Endodermal cell (in vitro differentiated cells): ENCODE results near the gene GATAD2A. TPM values are rescaled to one million over a fixed set of nuclear protein-coding genes. Genes with fewer than 3 reads are reported as not detected.

Experiments
- DNase-seq: peaks from one replicate; pipeline ENCODE4 v3.0.0-alpha.2; 2017
- H3K27ac ChIP-seq: 2 replicates; pipeline ENCODE4 v1.5.1; 2013; ENCODE audit warnings: mild to moderate bottlenecking, low read depth, low read length, moderate library complexity
- H3K27me3 ChIP-seq: 2 replicates; pipeline ENCODE4 v1.6.1; 2013; ENCODE audit warnings: mild to moderate bottlenecking, low read length, moderate library complexity; ENCODE audit not compliant: insufficient read depth, control insufficient read depth, poor library complexity, severe bottlenecking
- H3K36me3 ChIP-seq: 2 replicates; pipeline ENCODE4 v1.7.0; 2013; ENCODE audit warnings: mild to moderate bottlenecking, low read length, moderate library complexity; ENCODE audit not compliant: control insufficient read depth, insufficient read depth
- H3K4me1 ChIP-seq: one replicate; pipeline ENCODE4 v1.7.0; 2013; ENCODE audit warnings: low read length; ENCODE audit not compliant: control insufficient read depth, insufficient read depth
- H3K4me3 ChIP-seq: 2 replicates; pipeline ENCODE4 v1.5.1; 2013; ENCODE audit warnings: mild to moderate bottlenecking, low read length, moderate library complexity
- H3K9ac ChIP-seq: 2 replicates; pipeline ENCODE4 v1.6.1; 2013; ENCODE audit warnings: mild to moderate bottlenecking, low read length, moderate library complexity; ENCODE audit not compliant: poor library complexity, severe bottlenecking; ENCODE audit errors: extremely low read depth
- H3K9me3 ChIP-seq: 2 replicates; pipeline ENCODE4 v1.6.1; 2013; ENCODE audit warnings: mild to moderate bottlenecking, low read length, moderate library complexity; ENCODE audit not compliant: control insufficient read depth
- H3K27ac Mint-ChIP-seq: 2 replicates; pipeline ENCODE4 v1.8.0; 2020; ENCODE audit warnings: mixed read lengths
- H3K27me3 Mint-ChIP-seq: 2 replicates; pipeline ENCODE4 v1.8.0; 2021; ENCODE audit warnings: mild to moderate bottlenecking, mixed read lengths; ENCODE audit not compliant: insufficient read depth
- H3K36me3 Mint-ChIP-seq: 2 replicates; pipeline ENCODE4 v1.8.0; 2020; ENCODE audit warnings: low read depth, mixed read lengths
- H3K4me1 Mint-ChIP-seq: 2 replicates; pipeline ENCODE4 v1.8.0; 2020; ENCODE audit warnings: mixed read lengths
- H3K4me3 Mint-ChIP-seq: 2 replicates; pipeline ENCODE4 v1.8.0; 2020; ENCODE audit warnings: mild to moderate bottlenecking, moderate library complexity, mixed read lengths
- H3K9me3 Mint-ChIP-seq: 2 replicates; pipeline ENCODE4 v1.8.0; 2020; ENCODE audit warnings: mild to moderate bottlenecking, mixed read lengths
- CTCF ChIP-seq: fragments of 200-600 bp; sonication (generic); conservative IDR thresholded peaks from 2 replicates; pipeline ENCODE4 v1.5.0; 2021; ENCODE audit warnings: antibody characterized with exemption, mild to moderate bottlenecking
- WGBS, 2 experiments: methylation state at CpG; one replicate each; pipeline versions ENCODE4 v1.1.5 to v1.1.7; 2013; ENCODE audit warnings: missing lambda C conversion rate in 2 of 2, mixed read lengths in 1 of 2; ENCODE audit not compliant: insufficient coverage in 1 of 2, insufficient read length in 1 of 2; 5-methylcytosine and 5-hydroxymethylcytosine counted together
- total RNA-seq, 2 donors: library from RNA; stranded (reverse); fragmentation: NEBNext Ultra II Directional in 1 of 2; extraction: Animal tissue kit (Norgen Biotek cat#: 25700) in 1 of 2; gene quantifications; 2 replicates in 1 of 2; 3 replicates in 1 of 2; pipeline ENCODE4 v1.2.1, GENCODE V29; 2021

Gene GATAD2A
- total RNA-seq, 2 donors from 2014 or later: 115 to 126 TPM

DNA sequence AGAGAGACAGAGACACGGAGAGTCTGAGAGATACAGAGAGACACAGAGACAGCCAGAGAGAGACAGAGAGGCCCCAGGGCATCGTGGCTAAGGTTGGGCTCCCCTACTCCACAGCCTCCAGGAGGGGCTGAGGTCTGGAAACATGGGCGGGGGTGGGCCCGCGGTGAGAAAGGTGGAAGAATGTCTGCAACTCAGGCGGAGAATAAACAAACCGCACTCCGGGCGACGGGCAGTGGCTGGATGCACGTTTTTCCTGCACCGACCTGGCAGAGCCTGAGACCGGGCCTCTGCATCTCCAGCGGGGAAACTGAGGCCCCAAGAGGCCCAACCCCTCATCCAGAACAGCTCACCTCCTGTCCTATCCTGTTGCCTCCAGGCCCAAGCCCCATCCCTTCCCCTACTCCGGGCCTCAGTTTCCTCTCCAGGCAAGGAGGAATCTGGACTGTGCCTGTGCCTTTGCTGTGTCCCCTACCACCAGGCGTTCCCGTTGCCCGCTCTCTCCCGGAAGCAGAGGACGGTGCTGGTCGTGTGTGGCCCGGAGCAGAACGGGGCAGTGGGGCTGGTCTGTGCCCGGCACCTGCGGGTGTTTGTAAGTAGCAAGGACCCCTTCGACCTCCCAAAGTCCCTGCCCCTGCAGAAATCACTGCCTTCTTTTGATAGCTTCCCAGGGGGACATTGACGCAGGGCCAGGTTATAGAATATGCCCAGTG, 129.2 kb downstream of the GATAD2A start:
- no peaks in the 10 kb centered on the region for H3K9me3 ChIP-seq
- 91 to 92% methylated on average over 18 to 27 of the region's 27 CpGs for WGBS, 2 experiments
- peaks cover 44% of the 10 kb centered on the region for H3K27me3 Mint-ChIP-seq
- TF ChIP-seq CTCF: no peak
- H3K9me3 Mint-ChIP-seq: no peaks in the 10 kb centered on the region
- no peaks in the 10 kb centered on the region for H3K27me3 ChIP-seq
- no peak for DNase-seq
- no peak overlapping the region for H3K9ac ChIP-seq
- H3K36me3 Mint-ChIP-seq: peaks cover 9% of the 10 kb centered on the region
- peaks cover 10% of the 10 kb centered on the region for H3K36me3 ChIP-seq
- H3K4me3 ChIP-seq: no peak overlapping the region
- H3K4me1 ChIP-seq: no peaks in the 10 kb centered on the region
- no peak overlapping the region for H3K27ac Mint-ChIP-seq
- no peak overlapping the region for H3K27ac ChIP-seq
- H3K4me1 Mint-ChIP-seq: peaks cover 2% of the 10 kb centered on the region
- H3K4me3 Mint-ChIP-seq: no peak overlapping the region

- Mint-ChIP-seq H3K4me3 (no peak overlapping the region), H3K27me3 (peaks cover 49% of the 10 kb centered on the region), H3K4me1 (peaks cover 2% of the 10 kb centered on the region), H3K36me3 (peaks cover 7% of the 10 kb centered on the region), H3K9me3 (no peaks in the 10 kb centered on the region), H3K27ac (no peak overlapping the region)
- H3K36me3 ChIP-seq: peaks cover 8% of the 10 kb centered on the region
- DNase-seq: no peak
- no peaks in the 10 kb centered on the region for H3K27me3 ChIP-seq
- no peaks in the 10 kb centered on the region for H3K9me3 ChIP-seq
- WGBS, 2 experiments: 93 to 96% methylated on average over 5 to 34 of the region's 34 CpGs
- H3K9ac ChIP-seq: no peak overlapping the region
- H3K27ac ChIP-seq: no peak overlapping the region
- H3K4me1 ChIP-seq: no peaks in the 10 kb centered on the region
- H3K4me3 ChIP-seq: no peak overlapping the region
- TF ChIP-seq CTCF: no peak
These were observed 130.1 kb downstream of the GATAD2A start for GRCh38 chr19:19535311-19536191.

- Mint-ChIP-seq H3K9me3 (no peaks in the 10 kb centered on the region), H3K27ac (no peak overlapping the region), H3K4me3 (peak overlapping the region; percentile 46), H3K4me1 (peaks cover 2% of the 10 kb centered on the region), H3K36me3 (no peaks in the 10 kb centered on the region), H3K27me3 (peaks cover 63% of the 10 kb centered on the region)
- WGBS, 2 experiments: 78 to 91% methylated on average over 34 to 59 of the region's 59 CpGs
- TF ChIP-seq CTCF: no peak
- no peaks in the 10 kb centered on the region for H3K4me1 ChIP-seq
- H3K9ac ChIP-seq: no peak overlapping the region
- H3K27ac ChIP-seq: no peak overlapping the region
- H3K27me3 ChIP-seq: no peaks in the 10 kb centered on the region
- no peaks in the 10 kb centered on the region for H3K9me3 ChIP-seq
- peak overlapping the region; percentile 74 for H3K4me3 ChIP-seq
- H3K36me3 ChIP-seq: peaks cover 2% of the 10 kb centered on the region
- DNase-seq: peak; percentile 62
These were observed 131.9 kb downstream of the GATAD2A start for GRCh38 chr19:19537075-19538048.
